GM12875 (cell line): ENCODE data around the gene MYLK.

Experiments used
- H3K4me3 ChIP-seq: one replicate; pipeline ENCODE4 v1.5.1; 2011; ENCODE audit warnings: low read depth, low read length, control low read depth
- TF ChIP-seq, protein P1 (sequence below): IDR thresholded peaks from 2 replicates; pipeline ENCODE4 v1.5.1; 2011; ENCODE audit warnings: low read depth, mild to moderate bottlenecking, control low read depth, inconsistent platforms, low read length, moderate library complexity, borderline replicate concordance; ENCODE audit not compliant: insufficient read depth

Gene MYLK

DNA sequence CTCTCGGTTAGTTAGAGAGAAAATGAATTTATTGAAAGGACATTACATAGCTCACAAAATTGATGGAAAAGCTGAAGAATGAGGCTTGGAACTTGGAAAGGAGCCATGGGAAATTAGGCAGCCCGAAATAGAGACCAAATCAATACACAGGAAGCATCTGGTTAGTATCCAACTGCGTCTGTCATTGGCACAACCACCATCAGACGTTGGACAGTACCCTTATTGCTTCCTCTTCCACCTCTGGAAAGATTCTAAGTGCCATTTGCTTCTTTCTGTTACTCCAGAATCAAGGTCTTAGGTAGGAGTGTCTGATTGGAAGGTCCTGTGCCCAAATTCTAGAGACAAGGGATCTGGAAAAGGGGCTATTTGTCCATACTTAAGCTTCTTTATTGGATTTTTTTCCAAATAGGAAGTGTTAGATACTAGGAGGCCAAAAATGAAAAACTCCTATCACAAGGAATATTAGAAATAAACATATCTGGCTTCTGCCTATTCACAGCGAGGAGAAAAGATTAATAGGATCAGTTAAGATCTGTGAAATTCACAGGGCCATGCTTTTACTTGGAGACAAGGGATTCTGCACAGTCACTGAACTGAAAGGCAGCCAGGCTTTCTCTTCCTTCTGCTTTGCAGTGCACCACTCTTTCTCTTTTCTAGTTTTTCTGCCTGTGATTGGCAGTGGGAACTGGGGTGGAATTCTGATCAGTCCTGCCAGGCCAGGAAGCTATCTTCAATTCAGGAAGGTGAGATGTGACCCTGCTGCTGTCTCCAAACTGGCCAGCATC, 288.5 kb downstream of the MYLK start:
- no peak overlapping the region for H3K4me3 ChIP-seq
- TF ChIP-seq, protein P1, sequence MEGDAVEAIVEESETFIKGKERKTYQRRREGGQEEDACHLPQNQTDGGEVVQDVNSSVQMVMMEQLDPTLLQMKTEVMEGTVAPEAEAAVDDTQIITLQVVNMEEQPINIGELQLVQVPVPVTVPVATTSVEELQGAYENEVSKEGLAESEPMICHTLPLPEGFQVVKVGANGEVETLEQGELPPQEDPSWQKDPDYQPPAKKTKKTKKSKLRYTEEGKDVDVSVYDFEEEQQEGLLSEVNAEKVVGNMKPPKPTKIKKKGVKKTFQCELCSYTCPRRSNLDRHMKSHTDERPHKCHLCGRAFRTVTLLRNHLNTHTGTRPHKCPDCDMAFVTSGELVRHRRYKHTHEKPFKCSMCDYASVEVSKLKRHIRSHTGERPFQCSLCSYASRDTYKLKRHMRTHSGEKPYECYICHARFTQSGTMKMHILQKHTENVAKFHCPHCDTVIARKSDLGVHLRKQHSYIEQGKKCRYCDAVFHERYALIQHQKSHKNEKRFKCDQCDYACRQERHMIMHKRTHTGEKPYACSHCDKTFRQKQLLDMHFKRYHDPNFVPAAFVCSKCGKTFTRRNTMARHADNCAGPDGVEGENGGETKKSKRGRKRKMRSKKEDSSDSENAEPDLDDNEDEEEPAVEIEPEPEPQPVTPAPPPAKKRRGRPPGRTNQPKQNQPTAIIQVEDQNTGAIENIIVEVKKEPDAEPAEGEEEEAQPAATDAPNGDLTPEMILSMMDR, result no peak

DNA sequence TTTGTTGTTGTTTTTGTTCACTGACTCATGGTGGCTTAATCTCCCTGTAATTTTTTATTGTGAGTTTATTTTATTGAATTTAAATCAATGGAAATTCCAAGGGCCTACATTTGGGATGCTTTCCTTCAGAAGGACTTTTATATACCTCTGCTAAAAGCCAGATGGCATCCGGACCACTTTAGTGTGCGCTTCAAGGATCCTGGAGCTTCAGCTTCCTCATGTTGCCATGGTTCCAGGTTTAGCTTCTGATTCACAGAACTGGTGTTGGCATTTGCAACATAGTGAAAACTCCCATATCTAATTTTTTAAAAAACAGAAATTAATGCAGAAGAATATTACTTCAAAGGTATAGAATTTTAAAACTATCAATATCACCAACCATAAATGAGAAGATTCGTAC, 290.8 kb downstream of the MYLK start:
- no peak overlapping the region for H3K4me3 ChIP-seq
- TF ChIP-seq, protein P1, result no peak

DNA sequence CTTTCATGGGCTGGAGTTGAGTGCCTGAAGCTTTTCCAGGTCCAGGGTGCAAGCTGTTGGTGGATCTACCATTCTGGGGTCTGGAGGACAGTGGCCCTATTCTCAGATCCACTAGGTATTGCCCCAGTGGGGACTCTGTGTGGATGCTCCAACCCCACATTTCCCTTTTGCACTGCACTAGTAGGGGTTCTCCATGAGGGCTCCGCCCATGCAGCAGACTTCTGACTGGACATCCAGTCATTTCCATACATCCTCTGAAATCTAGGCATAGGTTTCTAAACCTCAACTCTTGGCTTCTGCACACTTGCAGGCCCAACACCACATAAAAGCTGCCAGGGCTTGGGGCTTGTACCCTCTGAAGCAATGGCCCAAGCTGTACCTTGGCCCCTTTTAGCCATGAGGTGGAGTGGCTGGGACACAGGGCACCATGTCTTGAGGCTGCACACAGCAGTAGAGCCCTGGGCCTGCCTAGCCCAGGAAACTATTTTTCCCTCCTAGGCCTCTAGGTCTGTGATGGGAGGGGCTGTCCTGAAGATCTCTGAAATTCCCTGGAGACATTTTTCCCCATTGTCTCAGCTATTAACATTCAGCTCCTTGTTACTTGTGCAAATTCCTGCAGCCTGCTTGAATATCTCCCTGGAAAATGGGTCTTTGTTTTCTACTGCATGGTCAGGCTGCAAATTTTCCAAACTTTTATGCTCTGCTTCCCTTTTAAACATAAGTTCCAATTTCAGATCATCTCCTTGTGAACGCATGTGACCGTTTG, 293.3 kb downstream of the MYLK start:
- no peak overlapping the region for H3K4me3 ChIP-seq
- TF ChIP-seq, protein P1, result no peak

DNA sequence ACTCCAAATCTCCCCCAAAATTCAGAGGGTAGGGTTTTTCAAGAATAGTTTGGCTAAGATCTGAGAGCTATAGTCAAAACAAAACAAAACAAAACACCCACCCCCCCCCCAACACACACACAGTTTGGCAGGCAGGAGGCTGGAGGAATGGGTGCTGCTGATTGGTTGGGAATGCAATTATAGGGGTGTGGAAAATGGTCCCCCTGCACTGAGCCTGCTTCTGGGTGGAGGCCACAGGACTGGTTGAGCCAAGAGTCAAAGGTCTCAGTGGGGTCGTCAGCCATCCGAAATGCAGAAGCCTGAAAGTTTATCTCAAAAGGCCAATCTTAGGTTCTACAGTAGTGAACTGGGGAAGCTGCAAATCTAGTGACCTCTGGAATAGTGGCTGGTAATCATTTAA, 296.7 kb downstream of the MYLK start:
- H3K4me3 ChIP-seq, result no peak overlapping the region

DNA sequence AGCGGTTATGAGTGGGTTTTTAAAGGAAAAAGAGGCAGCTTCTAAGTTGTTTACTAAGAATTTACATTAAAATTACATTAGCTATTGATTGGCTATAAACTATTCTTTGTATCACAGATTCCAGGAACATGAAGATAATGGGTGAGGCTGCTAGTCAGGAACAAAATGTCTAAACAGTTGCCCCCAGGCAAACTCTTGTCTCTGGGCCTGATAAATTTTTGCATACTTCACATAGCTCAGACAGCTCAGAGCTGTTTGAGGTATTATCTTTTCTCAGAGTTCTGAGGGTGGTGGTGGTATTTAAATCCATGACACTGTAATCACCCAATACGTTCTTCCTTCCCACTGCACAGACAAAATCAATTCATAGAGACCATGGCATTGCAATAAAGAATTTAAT, 297.2 kb downstream of the MYLK start:
- no peak overlapping the region for H3K4me3 ChIP-seq

More for the DNA sequence above, 296.7 kb downstream of the MYLK start:
- TF ChIP-seq, protein P1, result no peak

DNA sequence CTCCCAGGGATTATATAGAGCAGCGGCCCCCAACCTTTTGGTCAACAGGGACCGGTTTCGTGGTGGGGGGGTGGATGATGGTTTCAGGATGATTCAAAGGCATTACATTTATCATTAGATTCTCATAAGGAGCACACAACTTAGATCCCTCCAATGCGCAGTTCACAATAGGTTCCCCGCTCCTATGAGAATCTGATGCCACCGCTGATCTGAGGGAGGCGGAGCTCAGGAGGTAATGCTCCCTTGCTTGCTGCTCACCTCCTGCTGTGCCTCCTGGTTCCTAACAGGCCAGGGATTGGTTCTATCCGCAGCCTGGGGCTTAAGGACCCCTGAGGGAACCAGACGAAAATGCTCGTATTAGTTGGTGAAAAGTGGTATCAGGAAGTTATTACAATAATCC, 298.0 kb downstream of the MYLK start:
- TF ChIP-seq, protein P1, result no peak
- peak overlapping the region; percentile 83 for H3K4me3 ChIP-seq

More for the DNA sequence above, 297.2 kb downstream of the MYLK start:
- TF ChIP-seq, protein P1, result no peak
